B cell (primary cell): ENCODE data around the gene PRR16.

Experiments
- CTCF ChIP-seq: fragments of 200-600 bp; IDR thresholded peaks from one replicate; pipeline ENCODE4 v1.8.0; 2022; ENCODE audit warnings: antibody characterized with exemption, mild to moderate bottlenecking
- EZH2 ChIP-seq: IDR thresholded peaks from 2 replicates; pipeline ENCODE4 v1.6.1; 2012; ENCODE audit warnings: borderline replicate concordance, low read depth, mild to moderate bottlenecking, moderate library complexity, low read length; ENCODE audit not compliant: insufficient read depth, poor library complexity, severe bottlenecking

- TF ChIP-seq CTCF (peak; percentile 81), EZH2 (no peak)
These were observed 6.1 kb upstream of the PRR16 start for GRCh38 chr5:120457839-120458507.
